Measurements from ENCODE around the gene GRPEL1. TPM values are rescaled to one million over a fixed set of nuclear protein-coding genes. Genes with fewer than 3 reads are reported as not detected.

The GRPEL1 gene
- total RNA-seq, 1 donor from 2014 or later: 20.3 TPM

GRCh38 chr4:7017446-7018048 lies 50.3 kb downstream of the GRPEL1 start:
- no peaks in the 10 kb centered on the region for H3K9me3 Mint-ChIP-seq (ENCODE audit: unreplicated experiment)
- no peak for TF ChIP-seq CTCF (IDR thresholded peaks at IDR 0.05; ENCODE audit: unreplicated experiment)
- peaks cover 2% of the 10 kb centered on the region for H3K27me3 Mint-ChIP-seq (ENCODE audit: unreplicated experiment)
- DNase-seq (ENCODE audit: low spot score): no peak
- no peak overlapping the region for H3K4me3 Mint-ChIP-seq (ENCODE audit: unreplicated experiment)
- no peak overlapping the region for H3K27ac Mint-ChIP-seq (ENCODE audit: unreplicated experiment)
- peaks cover 9% of the 10 kb centered on the region for H3K4me1 Mint-ChIP-seq (ENCODE audit: unreplicated experiment)
- H3K36me3 Mint-ChIP-seq (ENCODE audit: low read depth, unreplicated experiment): peaks cover 34% of the 10 kb centered on the region

DNA sequence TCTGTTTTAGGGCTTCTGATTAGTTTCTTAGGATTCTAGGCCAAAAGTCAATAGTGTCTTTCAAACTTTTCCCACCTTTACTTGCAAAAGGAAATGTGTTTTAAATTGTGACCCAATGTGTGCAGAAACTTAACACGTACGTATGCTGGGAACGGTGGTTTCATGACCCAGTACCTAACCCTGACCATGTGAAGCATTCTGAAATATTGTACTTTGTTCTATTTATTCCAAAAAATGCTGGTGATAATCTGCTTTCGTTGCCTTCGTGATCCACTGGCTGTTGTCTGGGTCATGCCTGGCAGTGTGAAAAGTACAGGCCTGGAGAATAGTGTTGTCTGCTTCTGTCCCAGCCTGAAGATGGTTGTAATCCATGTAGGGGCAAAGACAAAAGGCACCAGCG lies 51.4 kb downstream of the GRPEL1 start:
- Mint-ChIP-seq H3K4me3 (ENCODE audit: unreplicated experiment) (no peak overlapping the region), H3K36me3 (ENCODE audit: low read depth, unreplicated experiment) (peaks cover 34% of the 10 kb centered on the region), H3K9me3 (ENCODE audit: unreplicated experiment) (no peaks in the 10 kb centered on the region), H3K27ac (ENCODE audit: unreplicated experiment) (no peak overlapping the region), H3K4me1 (ENCODE audit: unreplicated experiment) (no peaks in the 10 kb centered on the region), H3K27me3 (ENCODE audit: unreplicated experiment) (no peaks in the 10 kb centered on the region)
- no peak for DNase-seq (ENCODE audit: low spot score)
- no peak for TF ChIP-seq CTCF (IDR thresholded peaks at IDR 0.05; ENCODE audit: unreplicated experiment)

- Mint-ChIP-seq H3K27me3 (ENCODE audit: unreplicated experiment) (no peaks in the 10 kb centered on the region), H3K4me3 (ENCODE audit: unreplicated experiment) (peak overlapping the region; percentile 37), H3K4me1 (ENCODE audit: unreplicated experiment) (no peaks in the 10 kb centered on the region), H3K27ac (ENCODE audit: unreplicated experiment) (no peak overlapping the region), H3K36me3 (ENCODE audit: low read depth, unreplicated experiment) (peaks cover 37% of the 10 kb centered on the region), H3K9me3 (ENCODE audit: unreplicated experiment) (no peaks in the 10 kb centered on the region)
- no peak for TF ChIP-seq CTCF (IDR thresholded peaks at IDR 0.05; ENCODE audit: unreplicated experiment)
- DNase-seq (ENCODE audit: low spot score): no peak
These were observed 51.8 kb downstream of the GRPEL1 start for GRCh38 chr4:7016086-7016485.

GRCh38 chr4:7015383-7016035 lies 52.4 kb downstream of the GRPEL1 start:
- Mint-ChIP-seq H3K27ac (ENCODE audit: unreplicated experiment) (no peak overlapping the region), H3K36me3 (ENCODE audit: low read depth, unreplicated experiment) (peaks cover 34% of the 10 kb centered on the region), H3K4me3 (ENCODE audit: unreplicated experiment) (peak overlapping the region; percentile 23), H3K4me1 (ENCODE audit: unreplicated experiment) (no peaks in the 10 kb centered on the region), H3K27me3 (ENCODE audit: unreplicated experiment) (no peaks in the 10 kb centered on the region), H3K9me3 (ENCODE audit: unreplicated experiment) (no peaks in the 10 kb centered on the region)
- no peak for DNase-seq (ENCODE audit: low spot score)
- TF ChIP-seq CTCF (IDR thresholded peaks at IDR 0.05; ENCODE audit: unreplicated experiment): no peak

- TF ChIP-seq CTCF (IDR thresholded peaks at IDR 0.05; ENCODE audit: unreplicated experiment): no peak
- Mint-ChIP-seq H3K4me1 (ENCODE audit: unreplicated experiment) (no peaks in the 10 kb centered on the region), H3K9me3 (ENCODE audit: unreplicated experiment) (no peaks in the 10 kb centered on the region), H3K4me3 (ENCODE audit: unreplicated experiment) (peak overlapping the region; percentile 23), H3K27me3 (ENCODE audit: unreplicated experiment) (no peaks in the 10 kb centered on the region), H3K36me3 (ENCODE audit: low read depth, unreplicated experiment) (peaks cover 37% of the 10 kb centered on the region), H3K27ac (ENCODE audit: unreplicated experiment) (no peak overlapping the region)
- no peak for DNase-seq (ENCODE audit: low spot score)
These were observed 53.0 kb downstream of the GRPEL1 start for GRCh38 chr4:7014815-7015214.
